GM18858 (cell line): ENCODE data around the gene TPPP.

ENCODE experiments used
- ATAC-seq: cut with Tn5 transposase; IDR thresholded peaks from one replicate; pipeline ENCODE4 v1.9.1; 2021; ENCODE audit not compliant: unreplicated experiment

The TPPP gene

DNA sequence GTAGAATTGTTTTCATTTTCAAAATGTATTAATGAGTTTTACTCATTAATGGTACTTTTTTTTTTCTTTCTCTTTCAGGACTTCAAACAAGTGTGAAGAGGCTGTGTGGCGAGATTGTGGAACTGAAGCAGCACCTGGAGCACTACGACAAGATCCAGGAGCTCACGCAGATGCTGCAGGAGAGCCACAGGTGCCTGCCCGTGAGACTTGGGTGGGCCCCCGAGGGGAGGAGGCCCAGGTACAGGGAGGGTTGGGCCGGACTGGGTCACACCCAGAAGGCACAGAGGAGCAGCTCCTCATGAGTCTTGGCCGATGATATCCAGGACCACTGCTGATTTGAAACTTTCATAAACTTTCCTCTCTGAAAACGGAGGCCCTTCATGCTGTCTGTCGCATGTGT, 45.4 kb downstream of the TPPP start:
- ATAC-seq, result no peak

- no peak for ATAC-seq
Measured at GRCh38 chr5:647311-647710, 45.8 kb downstream of the TPPP start.

GRCh38 chr5:646396-647201, 46.6 kb downstream of the TPPP start:
- ATAC-seq, result no peak

- ATAC-seq, result no peak
Measured at GRCh38 chr5:645421-645820, 47.7 kb downstream of the TPPP start.

- ATAC-seq, result no peak
Measured at GRCh38 chr5:644971-645370, 48.2 kb downstream of the TPPP start.

- ATAC-seq, result no peak
Measured at GRCh38 chr5:644509-644908, 48.6 kb downstream of the TPPP start.

GRCh38 chr5:643811-644271, 49.3 kb downstream of the TPPP start:
- peak; percentile 45 for ATAC-seq

DNA sequence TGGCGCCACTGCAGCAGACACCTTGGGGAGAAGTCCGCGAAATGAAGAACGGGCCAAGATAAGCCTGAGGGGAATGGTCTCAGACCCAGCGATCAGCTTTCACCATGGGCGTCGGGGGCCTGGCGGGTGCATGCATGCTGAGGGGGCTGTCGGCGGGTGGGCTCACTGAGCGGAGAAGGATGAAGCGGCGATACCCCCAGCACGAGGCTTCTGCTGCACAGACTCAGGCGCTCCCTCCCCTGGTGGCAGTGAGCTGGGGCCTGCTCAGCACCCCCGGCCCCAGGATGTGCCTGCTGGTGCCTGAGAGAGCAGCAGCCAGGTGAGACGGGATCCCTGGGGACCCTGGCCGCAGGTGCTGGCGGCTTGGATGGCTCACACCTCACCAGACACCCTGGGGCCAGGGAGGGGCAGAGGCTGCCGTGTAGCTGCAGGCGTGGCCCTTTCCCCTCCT, 49.8 kb downstream of the TPPP start:
- ATAC-seq, result peak; percentile 18

DNA sequence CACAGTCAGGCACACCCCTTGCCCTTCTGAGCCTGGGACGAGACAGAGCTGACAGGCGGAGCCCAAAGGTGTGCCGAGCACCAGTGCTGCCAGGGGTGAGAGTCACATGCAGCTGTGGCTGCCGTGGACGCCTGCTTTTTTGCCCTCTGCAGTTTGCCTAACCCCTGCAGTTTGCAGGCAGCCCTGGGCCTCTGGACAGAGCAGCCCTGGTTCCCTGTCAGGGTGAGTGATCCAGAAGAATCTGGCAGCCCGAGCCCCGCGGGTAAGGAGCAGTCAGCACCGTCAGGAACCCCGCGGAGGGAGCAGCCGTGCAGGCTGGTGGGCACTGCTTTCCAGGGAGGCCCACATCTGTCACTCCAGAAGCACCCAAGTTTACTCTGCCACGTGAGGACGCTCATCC, 50.7 kb downstream of the TPPP start:
- no peak for ATAC-seq

- ATAC-seq, result no peak
Measured at GRCh38 chr5:641331-641765, 51.8 kb downstream of the TPPP start.

DNA sequence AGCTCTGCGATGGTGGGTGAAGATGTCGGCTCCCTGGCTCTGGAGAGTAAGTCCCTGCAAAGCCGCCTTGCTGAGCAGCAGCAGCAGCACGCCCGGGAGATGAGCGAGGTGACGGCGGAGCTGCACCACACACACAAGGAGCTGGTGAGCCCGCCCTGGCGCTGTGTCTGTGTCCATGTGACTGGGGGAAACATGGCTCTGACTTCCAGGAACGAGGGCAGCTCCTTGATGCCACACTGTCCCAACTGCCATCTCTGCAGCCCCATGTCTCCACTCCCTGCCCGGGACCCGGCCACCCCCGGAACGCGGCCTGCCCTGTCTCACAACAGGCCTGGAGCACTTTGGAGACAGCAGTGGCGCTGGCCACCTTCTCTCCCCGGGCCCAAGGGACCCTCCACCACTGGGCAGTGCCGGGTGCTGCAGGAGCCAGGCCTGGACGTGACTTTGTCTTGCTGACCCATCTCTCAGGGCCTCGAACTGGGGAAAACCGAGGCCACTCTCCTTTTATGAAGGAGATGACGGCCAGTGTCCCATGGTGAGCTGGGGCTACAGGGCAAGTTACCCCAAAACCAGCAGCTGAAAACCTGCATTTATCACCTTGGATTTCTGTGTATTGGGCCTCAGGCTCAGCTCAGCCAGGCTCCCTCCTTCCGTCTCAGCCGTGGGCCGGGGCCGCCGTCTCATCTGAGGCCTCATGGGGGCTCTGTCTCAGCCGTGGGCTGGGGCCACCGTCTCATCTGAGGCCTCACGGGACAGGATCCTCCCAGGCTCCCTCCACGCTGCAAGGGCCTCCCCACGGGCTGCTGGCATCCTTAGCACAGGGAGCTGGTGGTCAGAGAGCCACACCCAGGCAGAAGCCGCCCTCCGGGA, 52.5 kb downstream of the TPPP start:
- ATAC-seq, result no peak

GRCh38 chr5:639584-640213, 53.5 kb downstream of the TPPP start:
- no peak for ATAC-seq

DNA sequence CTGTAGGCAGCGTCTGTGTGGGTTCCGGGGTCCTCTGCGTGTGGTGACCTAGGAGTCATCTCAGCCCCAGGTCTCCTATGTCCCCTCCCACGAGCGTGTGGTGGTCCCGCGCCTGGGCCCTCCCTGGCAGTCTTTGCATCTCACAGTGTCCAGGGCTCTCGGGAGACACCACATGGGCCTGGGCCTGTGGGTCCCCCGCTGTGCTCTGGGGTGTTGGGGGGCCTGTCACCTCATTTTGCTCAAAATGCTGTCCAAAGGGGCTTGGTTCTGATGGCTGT, 54.0 kb downstream of the TPPP start:
- no peak for ATAC-seq

GRCh38 chr5:638501-639252, 54.5 kb downstream of the TPPP start:
- ATAC-seq, result no peak

DNA sequence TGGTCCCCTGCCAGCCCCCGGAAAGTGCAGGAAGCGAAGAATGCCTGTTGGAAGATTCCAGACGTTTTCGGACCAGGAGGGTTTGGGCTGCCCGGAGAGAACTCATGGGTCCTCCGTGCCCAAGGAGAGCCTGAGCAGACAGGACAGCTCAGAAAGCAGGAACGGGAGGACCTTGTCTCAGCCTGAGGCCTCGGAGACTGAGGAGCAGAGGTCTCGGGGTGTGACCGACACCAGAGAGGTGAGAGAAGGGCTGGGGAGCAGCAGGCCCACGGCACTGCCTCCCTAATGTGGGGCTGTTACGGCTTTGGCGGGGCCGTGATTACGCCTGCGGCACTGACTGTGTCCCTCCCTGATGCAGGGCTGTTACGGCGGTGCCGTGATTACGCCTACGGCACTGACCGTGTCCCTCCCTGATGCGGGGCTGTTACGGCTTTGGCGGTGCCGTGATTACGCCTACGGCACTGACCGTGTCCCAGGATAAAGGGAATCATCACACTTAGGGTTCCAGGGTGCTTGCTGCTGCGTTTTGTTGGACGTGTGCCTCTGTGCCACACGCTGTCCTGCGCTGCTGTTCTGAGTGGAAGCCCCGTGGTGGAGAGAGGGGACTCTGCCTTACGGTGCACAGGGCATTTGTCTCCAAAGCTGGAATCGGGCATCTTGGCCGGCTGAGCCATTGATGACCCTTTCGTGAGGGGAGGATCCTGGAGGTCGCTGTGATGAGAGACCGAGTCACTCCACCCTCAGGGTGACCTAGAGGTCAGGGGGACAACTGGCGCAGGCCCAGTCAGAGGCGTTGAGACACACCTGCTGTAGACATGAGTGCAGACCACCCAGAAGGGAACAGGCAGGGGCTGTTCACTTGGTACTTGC, 55.3 kb downstream of the TPPP start:
- ATAC-seq, result no peak

DNA sequence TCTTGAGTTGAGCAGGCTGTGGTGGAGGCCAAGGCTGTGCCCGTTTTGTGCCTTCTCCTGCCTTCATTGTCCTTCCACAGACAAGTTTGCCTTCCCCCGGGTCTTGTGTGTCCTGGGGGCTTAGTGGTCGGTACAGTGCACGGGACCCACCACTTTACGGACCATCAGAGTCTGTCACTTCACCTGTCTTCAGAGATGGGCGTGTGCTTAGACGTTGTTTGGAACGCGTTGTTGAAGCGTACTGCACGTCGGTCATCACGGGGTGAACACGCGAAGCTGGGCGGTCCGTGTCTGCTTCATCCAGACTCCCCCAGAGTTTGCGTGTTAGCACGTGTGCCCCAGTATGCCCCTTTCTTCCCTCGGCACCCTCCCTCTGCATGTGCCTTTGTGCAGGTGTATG, 56.2 kb downstream of the TPPP start:
- ATAC-seq, result no peak

DNA sequence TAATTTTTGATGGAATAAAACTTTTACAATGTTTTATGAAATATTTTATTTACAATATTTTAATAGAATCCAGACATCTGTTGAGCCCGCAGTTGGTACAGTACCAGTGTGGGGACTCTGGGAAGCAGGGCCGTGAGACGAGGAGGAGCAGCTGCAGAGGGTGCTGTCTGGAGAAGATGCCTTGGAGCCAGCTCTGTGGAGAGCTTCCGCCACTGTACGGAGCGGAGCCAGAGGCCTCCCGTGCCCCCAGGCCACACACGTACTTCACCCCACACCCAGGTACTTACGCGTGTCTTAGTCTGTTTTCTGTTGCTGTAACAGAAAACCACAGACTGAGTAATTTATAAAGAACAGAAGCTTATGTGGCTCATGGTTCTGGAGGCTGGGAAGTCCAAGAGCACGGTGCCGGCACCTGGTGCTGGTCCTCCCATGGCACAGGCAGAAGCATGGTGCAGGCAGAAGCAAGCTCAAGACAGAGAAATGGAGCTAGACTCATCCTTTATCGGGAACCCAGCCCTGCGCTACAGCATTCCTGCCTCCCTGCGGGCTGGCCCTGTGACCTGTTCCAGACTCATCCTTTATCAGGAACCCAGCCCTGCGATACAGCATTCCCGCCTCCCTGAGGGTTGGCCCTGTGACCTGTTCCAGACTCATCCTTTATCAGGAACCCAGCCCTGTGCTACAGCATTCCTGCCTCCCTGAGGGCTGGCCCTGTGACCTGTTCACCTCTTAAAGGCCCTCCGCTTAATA, 57.7 kb downstream of the TPPP start:
- ATAC-seq, result no peak

DNA sequence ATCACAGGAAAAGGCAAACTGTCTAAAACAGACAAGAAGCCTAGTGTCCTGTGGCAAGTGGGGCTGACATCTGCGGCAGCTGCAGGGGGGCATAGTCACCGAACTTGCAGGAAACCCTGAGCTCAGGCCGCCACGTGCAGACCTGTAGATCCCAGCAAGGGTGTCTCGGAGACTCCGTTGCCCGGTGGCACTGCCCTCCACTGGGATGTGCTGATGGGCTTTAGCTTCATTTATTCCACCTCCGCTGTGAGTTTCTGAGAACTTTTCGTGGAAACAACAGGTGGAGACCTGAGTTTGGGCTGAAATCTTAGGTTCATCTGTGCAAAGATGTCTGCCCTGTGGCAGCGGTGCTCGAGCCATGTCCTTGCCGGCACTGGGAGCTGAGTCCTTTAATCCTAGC, 59.0 kb downstream of the TPPP start:
- ATAC-seq, result no peak

GRCh38 chr5:633501-633955, 59.6 kb downstream of the TPPP start:
- ATAC-seq, result no peak
